Measurements from ENCODE around the gene EMX1. TPM values are rescaled to one million over a fixed set of nuclear protein-coding genes. Genes with fewer than 3 reads are reported as not detected.

Gene EMX1
- total RNA-seq, 3 donors from 2014 or later = 0.44 TPM; not detected in 2

DNA sequence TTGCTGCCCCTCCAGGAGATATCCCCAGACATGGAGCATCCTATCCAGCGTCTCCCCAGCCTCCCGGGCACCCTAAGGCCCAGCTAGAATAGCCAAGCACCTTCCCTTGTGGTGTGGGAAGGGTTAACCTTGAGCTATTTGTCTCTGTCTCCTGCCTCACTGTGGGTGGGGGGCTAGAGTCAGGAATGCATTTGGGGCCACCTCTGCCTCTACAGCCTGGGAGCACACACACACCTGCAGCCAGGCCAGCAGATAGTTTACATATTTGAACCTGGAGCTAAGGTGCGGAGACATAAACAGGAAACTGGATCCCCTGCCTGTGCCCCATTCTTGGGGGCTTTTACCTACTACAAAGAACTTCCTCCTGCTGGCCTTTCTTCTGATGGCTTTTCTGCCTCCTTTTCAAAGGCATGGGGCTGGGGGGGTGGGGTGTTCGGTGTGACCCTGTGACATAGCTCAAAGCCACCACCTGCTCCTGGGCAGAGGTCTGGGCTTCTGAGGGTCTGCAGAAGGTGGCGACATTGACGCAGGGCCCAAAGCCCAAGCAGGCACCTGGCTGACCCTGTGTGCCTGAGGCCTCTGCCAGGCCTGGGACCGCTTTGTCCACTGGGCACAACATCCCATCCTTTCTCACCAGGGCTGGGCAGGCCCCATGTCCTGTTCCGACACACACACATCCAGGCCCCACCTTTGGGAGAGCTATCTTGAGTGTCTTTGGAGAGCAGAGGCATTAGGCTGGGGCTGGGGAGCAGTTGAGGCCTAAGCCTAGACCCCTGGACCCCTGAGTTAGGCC, 34.2 kb downstream of the EMX1 start:
- DNase-seq (ENCODE audit: low spot score in 2 of 2) = no peak
- Histone ChIP-seq H3K9me3 (no peaks in the 10 kb centered on the region), H3K36me3 (no peaks in the 10 kb centered on the region), H3K4me3 (no peak overlapping the region), H3K27ac (no peak overlapping the region), H3K4me1 (no peaks in the 10 kb centered on the region), H3K27me3 (no peaks in the 10 kb centered on the region)
- intact Hi-C loops (cut with DNase I; ENCODE audit: low total_unique reads) = no loop called here
- TF ChIP-seq POLR2AphosphoS5 (IDR thresholded peaks at IDR 0.05) (no peak), CTCF (IDR thresholded peaks at IDR 0.05) (no peak), POLR2A (IDR thresholded peaks at IDR 0.05) (no peak)

DNA sequence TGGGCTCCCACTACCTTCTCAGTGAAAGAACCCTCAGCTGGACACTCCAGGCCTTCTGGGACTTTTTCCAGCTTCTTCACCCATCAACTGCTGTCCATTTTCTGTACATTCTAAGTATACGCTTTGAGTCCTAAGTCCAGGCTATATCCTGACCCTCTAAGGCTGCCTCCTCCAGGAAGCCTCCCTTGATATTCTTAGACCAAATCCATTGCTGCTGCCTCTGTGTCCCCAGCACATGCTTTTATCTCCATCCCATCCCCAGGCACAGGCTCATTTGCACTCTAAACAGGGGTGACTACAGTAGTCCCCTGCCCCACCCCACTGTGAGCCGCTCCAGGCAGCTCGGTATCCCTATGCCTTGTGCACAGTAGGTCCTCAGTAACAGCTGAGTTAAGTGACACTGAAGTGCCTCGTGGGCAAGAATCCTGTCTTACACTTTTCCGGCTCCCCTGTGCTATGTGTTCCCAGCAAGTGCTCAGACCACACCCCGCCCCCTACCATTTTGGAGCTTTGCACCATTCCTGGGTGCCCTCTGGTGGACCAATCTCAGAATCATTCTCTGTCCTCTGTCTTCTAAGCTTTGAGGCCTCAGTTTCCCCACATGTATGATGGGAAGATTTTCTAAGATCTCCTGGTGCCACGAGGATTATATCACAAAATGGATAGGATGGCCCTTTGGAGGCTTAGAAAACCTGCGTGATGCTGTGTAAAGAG, 34.9 kb downstream of the EMX1 start:
- no peak overlapping the region for H3K4me3 ChIP-seq
- H3K4me1 ChIP-seq = no peaks in the 10 kb centered on the region
- TF ChIP-seq POLR2AphosphoS5 (IDR thresholded peaks at IDR 0.05) (no peak), CTCF (IDR thresholded peaks at IDR 0.05) (no peak), POLR2A (IDR thresholded peaks at IDR 0.05) (no peak)
- no peaks in the 10 kb centered on the region for H3K36me3 ChIP-seq
- H3K27ac ChIP-seq = no peak overlapping the region
- intact Hi-C loops (cut with DNase I; ENCODE audit: low total_unique reads) = no loop called here
- no peak for DNase-seq (ENCODE audit: low spot score in 2 of 2)
- no peaks in the 10 kb centered on the region for H3K9me3 ChIP-seq
- no peaks in the 10 kb centered on the region for H3K27me3 ChIP-seq

DNA sequence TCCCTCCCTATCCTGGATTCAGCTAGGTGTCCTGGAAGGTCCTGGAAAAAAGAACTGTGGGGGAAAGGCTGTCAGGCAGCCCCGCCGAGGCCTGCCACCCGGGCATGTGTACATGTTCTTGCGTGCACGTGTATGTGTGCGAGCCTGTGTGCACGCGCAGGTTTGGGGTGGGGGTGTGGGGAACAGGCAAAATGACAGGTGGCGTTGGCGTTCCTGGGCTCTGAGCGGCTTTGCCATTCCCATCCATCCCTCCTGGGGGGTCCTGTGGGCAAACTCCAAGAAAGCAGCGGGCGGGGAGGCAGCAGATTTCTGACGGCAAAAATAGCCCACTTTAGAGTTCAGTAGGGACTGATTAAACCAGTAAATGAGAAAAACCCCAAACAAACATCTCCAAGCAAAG, 35.6 kb downstream of the EMX1 start:
- H3K9me3 ChIP-seq = no peaks in the 10 kb centered on the region
- H3K4me1 ChIP-seq = no peaks in the 10 kb centered on the region
- H3K36me3 ChIP-seq = no peaks in the 10 kb centered on the region
- TF ChIP-seq POLR2AphosphoS5 (IDR thresholded peaks at IDR 0.05) (no peak), POLR2A (IDR thresholded peaks at IDR 0.05) (no peak), CTCF (IDR thresholded peaks at IDR 0.05) (no peak)
- intact Hi-C loops (cut with DNase I; ENCODE audit: low total_unique reads) = no loop called here
- no peaks in the 10 kb centered on the region for H3K27me3 ChIP-seq
- DNase-seq (ENCODE audit: low spot score in 2 of 2) = no peak
- no peak overlapping the region for H3K4me3 ChIP-seq
- no peak overlapping the region for H3K27ac ChIP-seq

DNA sequence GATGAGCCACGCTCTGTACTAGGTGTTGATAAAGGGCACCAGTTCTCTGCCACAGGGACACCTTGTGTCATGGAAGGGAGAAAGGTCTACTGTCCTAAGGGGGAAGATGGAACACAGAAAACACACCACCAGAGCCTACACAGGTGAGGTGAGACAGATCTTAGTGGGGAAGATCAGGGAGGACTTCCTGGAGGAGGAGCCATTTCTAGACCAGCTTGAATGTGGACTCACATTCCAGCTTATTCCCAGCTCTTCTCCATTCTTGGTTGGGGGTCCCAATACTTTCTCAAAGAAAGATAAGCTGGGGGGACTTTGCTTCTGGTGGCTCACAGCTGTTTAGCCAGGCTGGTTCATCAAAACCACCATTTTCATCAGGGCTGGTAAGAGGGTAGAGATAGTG, 36.2 kb downstream of the EMX1 start:
- H3K9me3 ChIP-seq = no peaks in the 10 kb centered on the region
- intact Hi-C loops (cut with DNase I; ENCODE audit: low total_unique reads) = no loop called here
- TF ChIP-seq CTCF (IDR thresholded peaks at IDR 0.05) (no peak), POLR2A (IDR thresholded peaks at IDR 0.05) (no peak), POLR2AphosphoS5 (IDR thresholded peaks at IDR 0.05) (no peak)
- H3K27ac ChIP-seq = no peak overlapping the region
- H3K27me3 ChIP-seq = no peaks in the 10 kb centered on the region
- H3K36me3 ChIP-seq = no peaks in the 10 kb centered on the region
- DNase-seq (ENCODE audit: low spot score in 2 of 2) = no peak
- no peaks in the 10 kb centered on the region for H3K4me1 ChIP-seq
- no peak overlapping the region for H3K4me3 ChIP-seq

GRCh38 chr2:72953976-72954375, 36.7 kb downstream of the EMX1 start:
- no peaks in the 10 kb centered on the region for H3K36me3 ChIP-seq
- H3K4me3 ChIP-seq = no peak overlapping the region
- no peaks in the 10 kb centered on the region for H3K9me3 ChIP-seq
- H3K4me1 ChIP-seq = no peaks in the 10 kb centered on the region
- TF ChIP-seq POLR2A (IDR thresholded peaks at IDR 0.05) = no peak
- TF ChIP-seq POLR2AphosphoS5 (IDR thresholded peaks at IDR 0.05) = no peak
- TF ChIP-seq CTCF (IDR thresholded peaks at IDR 0.05) = no peak
- no peak overlapping the region for H3K27ac ChIP-seq
- H3K27me3 ChIP-seq = no peaks in the 10 kb centered on the region
- intact Hi-C loops (cut with DNase I; ENCODE audit: low total_unique reads) = no loop called here
- DNase-seq (ENCODE audit: low spot score in 2 of 2) = no peak

Measured in breast epithelium (tissue), 4 donors.